ENCODE results near the gene GABRB2.
"Not testable (repeated sequence)": the region's sequence is repeated elsewhere in the genome, so short reads cannot be mapped to it uniquely, and the experiment has no call there.

The GABRB2 gene

GRCh38 chr5:161539016-161539415, 7.5 kb downstream of the GABRB2 start:
- ChIA-PET CTCF (no interaction called here), POLR2A (no interaction called here)
- Histone ChIP-seq H3K27me3 (replicated peaks in 2 of 5; ENCODE audit: control insufficient read depth in 4 of 5, insufficient read depth in 5 of 5, low read length in 4 of 5) (peaks cover 0 to 10% (median 0%) of the 10 kb centered on the region in 5 experiments), H3K9me3 (ENCODE audit: control extremely low read depth in 1 of 5, control insufficient read depth in 4 of 5, insufficient read depth in 2 of 5, low read depth in 1 of 5, low read length in 4 of 5) (no peaks in the 10 kb centered on the region), H3K36me3 (ENCODE audit: control insufficient read depth in 4 of 4, insufficient read depth in 4 of 4, low read length in 3 of 4) (no peaks in the 10 kb centered on the region), H3K4me1 (ENCODE audit: control extremely low read depth in 1 of 4, control insufficient read depth in 4 of 4, insufficient read depth in 4 of 4, low read length in 3 of 4) (no peaks in the 10 kb centered on the region), H3K27ac (ENCODE audit: insufficient read depth in 1 of 2, low read depth in 1 of 2, low read length in 2 of 2, poor library complexity in 1 of 2, severe bottlenecking in 2 of 2) (no peak overlapping the region), H3K4me3 (ENCODE audit: control insufficient read depth in 1 of 7, extremely low read depth in 1 of 7, insufficient read depth in 4 of 7, low read depth in 2 of 7, low read length in 6 of 7) (no peak overlapping the region)
- WGBS (ENCODE audit: insufficient coverage) = 60% methylated on average over 1 of the region's 1 CpG
- DNase-seq = no peak

GRCh38 chr5:161535762-161536161, 10.8 kb downstream of the GABRB2 start:
- Histone ChIP-seq H3K27ac (ENCODE audit: insufficient read depth in 1 of 2, low read depth in 1 of 2, low read length in 2 of 2, poor library complexity in 1 of 2, severe bottlenecking in 2 of 2) (no peak overlapping the region), H3K4me3 (ENCODE audit: control insufficient read depth in 1 of 7, extremely low read depth in 1 of 7, insufficient read depth in 4 of 7, low read depth in 2 of 7, low read length in 6 of 7) (no peak overlapping the region), H3K27me3 (replicated peaks in 2 of 5; ENCODE audit: control insufficient read depth in 4 of 5, insufficient read depth in 5 of 5, low read length in 4 of 5) (no peaks in the 10 kb centered on the region), H3K4me1 (ENCODE audit: control extremely low read depth in 1 of 4, control insufficient read depth in 4 of 4, insufficient read depth in 4 of 4, low read length in 3 of 4) (no peaks in the 10 kb centered on the region), H3K9me3 (ENCODE audit: control extremely low read depth in 1 of 5, control insufficient read depth in 4 of 5, insufficient read depth in 2 of 5, low read depth in 1 of 5, low read length in 4 of 5) (no peaks in the 10 kb centered on the region), H3K36me3 (ENCODE audit: control insufficient read depth in 4 of 4, insufficient read depth in 4 of 4, low read length in 3 of 4) (no peaks in the 10 kb centered on the region)
- ChIA-PET CTCF (no interaction called here), POLR2A (no interaction called here)
- WGBS (ENCODE audit: insufficient coverage) = 80% methylated on average over 1 of the region's 2 CpGs
- DNase-seq = no peak

GRCh38 chr5:161530700-161531099, 15.8 kb downstream of the GABRB2 start:
- CTCF ChIA-PET = interaction anchor here (1.8 kb wide), 1 partner anchor 13 kb away, joined by 5 read pairs; no protein-coding TSS in a partner anchor
- no CpG with 5 or more reads among the region's 2 CpGs for WGBS (ENCODE audit: insufficient coverage)

GRCh38 chr5:161513942-161514341, 32.6 kb downstream of the GABRB2 start:
- Histone ChIP-seq H3K4me1 (ENCODE audit: control extremely low read depth in 1 of 4, control insufficient read depth in 4 of 4, insufficient read depth in 4 of 4, low read length in 3 of 4) (no peaks in the 10 kb centered on the region), H3K27ac (ENCODE audit: insufficient read depth in 1 of 2, low read depth in 1 of 2, low read length in 2 of 2, poor library complexity in 1 of 2, severe bottlenecking in 2 of 2) (no peak overlapping the region), H3K4me3 (ENCODE audit: control insufficient read depth in 1 of 7, extremely low read depth in 1 of 7, insufficient read depth in 4 of 7, low read depth in 2 of 7, low read length in 6 of 7) (no peak overlapping the region), H3K27me3 (replicated peaks in 2 of 5; ENCODE audit: control insufficient read depth in 4 of 5, insufficient read depth in 5 of 5, low read length in 4 of 5) (no peaks in the 10 kb centered on the region), H3K36me3 (ENCODE audit: control insufficient read depth in 4 of 4, insufficient read depth in 4 of 4, low read length in 3 of 4) (no peaks in the 10 kb centered on the region), H3K9me3 (ENCODE audit: control extremely low read depth in 1 of 5, control insufficient read depth in 4 of 5, insufficient read depth in 2 of 5, low read depth in 1 of 5, low read length in 4 of 5) (no peaks in the 10 kb centered on the region)
- POLR2A ChIA-PET = no interaction called here
- no CpG with 5 or more reads among the region's 1 CpG for WGBS (ENCODE audit: insufficient coverage)
- CTCF ChIA-PET = no interaction called here
- no peak for DNase-seq

More at GRCh38 chr5:161530700-161531099, 15.8 kb downstream of the GABRB2 start:
- Histone ChIP-seq H3K9me3 (ENCODE audit: control extremely low read depth in 1 of 5, control insufficient read depth in 4 of 5, insufficient read depth in 2 of 5, low read depth in 1 of 5, low read length in 4 of 5) (no peaks in the 10 kb centered on the region), H3K36me3 (ENCODE audit: control insufficient read depth in 4 of 4, insufficient read depth in 4 of 4, low read length in 3 of 4) (no peaks in the 10 kb centered on the region), H3K4me1 (ENCODE audit: control extremely low read depth in 1 of 4, control insufficient read depth in 4 of 4, insufficient read depth in 4 of 4, low read length in 3 of 4) (no peaks in the 10 kb centered on the region), H3K27ac (ENCODE audit: insufficient read depth in 1 of 2, low read depth in 1 of 2, low read length in 2 of 2, poor library complexity in 1 of 2, severe bottlenecking in 2 of 2) (no peak overlapping the region), H3K27me3 (replicated peaks in 2 of 5; ENCODE audit: control insufficient read depth in 4 of 5, insufficient read depth in 5 of 5, low read length in 4 of 5) (peaks cover 0 to 2% (median 0%) of the 10 kb centered on the region in 5 experiments), H3K4me3 (ENCODE audit: control insufficient read depth in 1 of 7, extremely low read depth in 1 of 7, insufficient read depth in 4 of 7, low read depth in 2 of 7, low read length in 6 of 7) (no peak overlapping the region)
- POLR2A ChIA-PET = no interaction called here
- DNase-seq = no peak

- Histone ChIP-seq H3K27ac (ENCODE audit: insufficient read depth in 1 of 2, low read depth in 1 of 2, low read length in 2 of 2, poor library complexity in 1 of 2, severe bottlenecking in 2 of 2) (no peak overlapping the region), H3K4me3 (ENCODE audit: control insufficient read depth in 1 of 7, extremely low read depth in 1 of 7, insufficient read depth in 4 of 7, low read depth in 2 of 7, low read length in 6 of 7) (no peak overlapping the region), H3K9me3 (ENCODE audit: control extremely low read depth in 1 of 5, control insufficient read depth in 4 of 5, insufficient read depth in 2 of 5, low read depth in 1 of 5, low read length in 4 of 5) (no peaks in the 10 kb centered on the region), H3K36me3 (ENCODE audit: control insufficient read depth in 4 of 4, insufficient read depth in 4 of 4, low read length in 3 of 4) (no peaks in the 10 kb centered on the region), H3K4me1 (ENCODE audit: control extremely low read depth in 1 of 4, control insufficient read depth in 4 of 4, insufficient read depth in 4 of 4, low read length in 3 of 4) (no peaks in the 10 kb centered on the region), H3K27me3 (replicated peaks in 2 of 5; ENCODE audit: control insufficient read depth in 4 of 5, insufficient read depth in 5 of 5, low read length in 4 of 5) (no peaks in the 10 kb centered on the region)
- CTCF ChIA-PET = no interaction called here
- peak in 1 of 3 donors; percentile 3 for DNase-seq
- WGBS (ENCODE audit: insufficient coverage) = no CpG with 5 or more reads among the region's 2 CpGs
- POLR2A ChIA-PET = no interaction called here
Observed at GRCh38 chr5:161507591-161507990, 38.9 kb downstream of the GABRB2 start.

- H3K27me3 ChIP-seq (replicated peaks in 2 of 5; ENCODE audit: control insufficient read depth in 4 of 5, insufficient read depth in 5 of 5, low read length in 4 of 5); H3K36me3 ChIP-seq (ENCODE audit: control insufficient read depth in 4 of 4, insufficient read depth in 4 of 4, low read length in 3 of 4); DNase-seq; H3K9me3 ChIP-seq (ENCODE audit: control extremely low read depth in 1 of 5, control insufficient read depth in 4 of 5, insufficient read depth in 2 of 5, low read depth in 1 of 5, low read length in 4 of 5); POLR2A ChIA-PET; H3K4me3 ChIP-seq (ENCODE audit: control insufficient read depth in 1 of 7, extremely low read depth in 1 of 7, insufficient read depth in 4 of 7, low read depth in 2 of 7, low read length in 6 of 7); H3K27ac ChIP-seq (ENCODE audit: insufficient read depth in 1 of 2, low read depth in 1 of 2, low read length in 2 of 2, poor library complexity in 1 of 2, severe bottlenecking in 2 of 2); H3K4me1 ChIP-seq (ENCODE audit: control extremely low read depth in 1 of 4, control insufficient read depth in 4 of 4, insufficient read depth in 4 of 4, low read length in 3 of 4); CTCF ChIA-PET: not testable (repeated sequence)
- WGBS (ENCODE audit: insufficient coverage) = 97% methylated on average over 8 of the region's 10 CpGs
Observed at GRCh38 chr5:161505160-161505559, 41.4 kb downstream of the GABRB2 start.

- Histone ChIP-seq H3K4me1 (ENCODE audit: control extremely low read depth in 1 of 4, control insufficient read depth in 4 of 4, insufficient read depth in 4 of 4, low read length in 3 of 4) (no peaks in the 10 kb centered on the region), H3K36me3 (ENCODE audit: control insufficient read depth in 4 of 4, insufficient read depth in 4 of 4, low read length in 3 of 4) (no peaks in the 10 kb centered on the region), H3K9me3 (ENCODE audit: control extremely low read depth in 1 of 5, control insufficient read depth in 4 of 5, insufficient read depth in 2 of 5, low read depth in 1 of 5, low read length in 4 of 5) (peaks cover 0 to 5% (median 2%) of the 10 kb centered on the region in 5 experiments), H3K27me3 (replicated peaks in 2 of 5; ENCODE audit: control insufficient read depth in 4 of 5, insufficient read depth in 5 of 5, low read length in 4 of 5) (no peaks in the 10 kb centered on the region), H3K4me3 (ENCODE audit: control insufficient read depth in 1 of 7, extremely low read depth in 1 of 7, insufficient read depth in 4 of 7, low read depth in 2 of 7, low read length in 6 of 7) (no peak overlapping the region), H3K27ac (ENCODE audit: insufficient read depth in 1 of 2, low read depth in 1 of 2, low read length in 2 of 2, poor library complexity in 1 of 2, severe bottlenecking in 2 of 2) (no peak overlapping the region)
- CTCF ChIA-PET = no interaction called here
- no peak for DNase-seq
- POLR2A ChIA-PET = no interaction called here
- 75% methylated on average over 1 of the region's 1 CpG for WGBS (ENCODE audit: insufficient coverage)
Observed at GRCh38 chr5:161498531-161498930, 48.0 kb downstream of the GABRB2 start.

Data from common myeloid progenitor, CD34-positive (primary cell).